Stimulated activated naive CD4-positive, alpha-beta T cell treated with Interleukin-2 at 50 U/mL for 16 hours (primary cell): ENCODE results near the gene DTHD1.

Experiments used
- DNase-seq: peaks from one replicate; lab custom pipeline; 2025; lab: John Stamatoyannopoulos, UW

Gene DTHD1

DNA sequence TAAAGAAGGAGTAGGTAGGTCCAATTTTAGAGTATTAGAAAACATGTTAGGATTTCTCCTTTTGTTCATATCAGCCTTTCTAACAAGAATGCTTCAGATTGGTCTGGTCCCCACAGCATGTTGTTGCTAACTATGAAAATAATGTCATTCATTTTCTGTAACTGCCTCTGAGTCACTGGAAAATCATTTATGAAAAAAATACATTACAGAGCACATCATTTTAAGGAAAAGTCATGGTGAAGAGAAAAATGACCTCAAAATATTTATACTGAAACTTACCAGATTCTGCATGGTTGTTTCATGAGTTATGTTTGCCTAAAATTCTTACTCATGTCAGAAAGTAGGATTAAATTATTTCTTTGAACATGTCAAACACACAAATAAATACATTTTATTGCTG lies 35.2 kb downstream of the DTHD1 start:
- no peak for DNase-seq

DNA sequence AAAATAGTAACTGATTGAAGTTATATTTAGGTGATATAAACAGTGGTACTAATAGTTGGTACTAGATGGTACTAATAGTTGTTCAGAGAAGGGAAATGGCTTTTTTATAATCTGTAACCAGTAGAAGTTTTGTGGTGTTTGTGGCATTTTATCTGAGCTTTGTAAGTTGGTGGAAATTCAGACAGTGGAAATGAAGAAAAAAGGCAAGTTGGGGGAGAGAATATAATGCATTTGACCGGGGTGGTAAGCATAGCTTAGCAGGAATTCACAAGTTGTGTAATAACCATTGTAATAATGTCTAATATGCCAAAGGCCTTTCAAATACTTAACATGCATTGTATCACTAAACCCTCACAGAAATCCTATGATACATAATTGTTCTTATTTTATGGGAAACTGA lies 36.3 kb downstream of the DTHD1 start:
- no peak for DNase-seq

DNA sequence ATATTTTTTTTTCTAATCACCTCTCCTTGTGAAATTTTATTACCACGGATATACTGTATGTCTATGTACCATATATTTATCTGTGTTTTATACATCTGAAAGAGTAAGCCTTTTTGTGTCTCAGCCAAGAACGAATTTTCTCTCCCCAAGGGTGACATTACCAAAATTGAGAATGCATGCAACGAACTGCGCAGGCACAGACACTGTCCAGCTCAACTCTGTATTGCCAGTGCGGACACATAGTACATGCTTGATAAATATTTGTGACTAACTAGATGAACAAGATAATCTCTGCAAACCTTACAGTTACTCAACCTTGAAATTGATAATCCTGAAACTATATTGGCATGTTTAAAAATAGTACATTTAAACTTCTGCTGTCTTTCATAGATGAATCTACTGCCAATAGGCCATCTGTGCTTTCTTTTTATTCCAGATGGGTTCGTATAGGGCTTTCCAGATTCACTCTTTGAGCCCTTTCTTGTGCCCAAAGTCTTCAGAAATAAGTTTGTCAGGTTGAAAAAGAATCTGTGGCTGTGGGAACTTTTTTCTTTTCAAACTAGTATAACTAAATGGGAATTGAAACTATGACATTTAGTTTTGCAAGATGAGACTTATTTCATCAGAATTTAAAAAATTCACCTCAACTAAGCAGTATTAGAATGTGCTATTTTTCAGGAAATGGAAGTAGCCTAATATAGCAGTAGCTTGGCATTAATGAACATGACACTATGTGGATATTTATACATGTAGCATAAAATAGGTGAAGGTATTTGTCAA lies 38.9 kb downstream of the DTHD1 start:
- DNase-seq = no peak

DNA sequence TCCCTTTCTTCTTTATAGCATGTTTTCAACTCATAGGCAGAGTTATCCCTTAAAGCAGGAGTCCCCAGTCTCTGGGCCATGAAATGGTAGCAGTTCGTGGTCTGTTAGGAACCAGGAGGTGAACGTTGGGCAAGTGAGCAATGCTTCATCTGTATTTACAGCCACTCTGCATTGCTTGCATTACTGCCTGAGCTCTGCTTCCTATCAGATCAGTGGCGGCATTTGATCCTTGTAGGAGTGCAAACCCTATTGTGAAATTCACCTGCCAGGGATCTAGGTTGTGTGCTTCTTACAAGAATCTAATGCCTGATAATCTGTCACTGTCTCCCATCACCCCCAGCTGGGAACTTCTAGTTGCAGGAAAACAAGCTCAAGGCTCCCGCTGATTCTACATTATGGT lies 39.8 kb downstream of the DTHD1 start:
- DNase-seq = no peak

DNA sequence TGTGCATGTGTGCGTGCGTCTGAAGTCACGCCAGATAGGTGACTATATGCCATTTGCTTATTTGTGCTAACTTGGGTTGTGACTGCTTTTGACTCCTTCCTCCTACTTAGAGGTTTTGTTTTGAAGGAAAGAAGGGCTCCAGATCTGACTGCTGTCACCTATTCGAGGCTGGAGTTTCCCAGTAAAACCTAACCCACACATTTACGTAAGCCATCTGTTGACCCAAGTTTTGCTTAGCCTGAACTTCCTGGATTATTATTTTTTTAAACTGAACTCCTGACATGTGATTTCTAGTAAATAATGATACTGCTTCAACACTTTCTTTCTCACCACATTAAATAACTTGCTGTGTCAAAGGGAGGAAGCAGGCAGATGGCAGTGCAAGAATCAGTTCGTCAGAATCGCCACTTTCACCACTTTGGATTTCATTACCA lies 41.5 kb downstream of the DTHD1 start:
- peak; percentile 51 for DNase-seq

DNA sequence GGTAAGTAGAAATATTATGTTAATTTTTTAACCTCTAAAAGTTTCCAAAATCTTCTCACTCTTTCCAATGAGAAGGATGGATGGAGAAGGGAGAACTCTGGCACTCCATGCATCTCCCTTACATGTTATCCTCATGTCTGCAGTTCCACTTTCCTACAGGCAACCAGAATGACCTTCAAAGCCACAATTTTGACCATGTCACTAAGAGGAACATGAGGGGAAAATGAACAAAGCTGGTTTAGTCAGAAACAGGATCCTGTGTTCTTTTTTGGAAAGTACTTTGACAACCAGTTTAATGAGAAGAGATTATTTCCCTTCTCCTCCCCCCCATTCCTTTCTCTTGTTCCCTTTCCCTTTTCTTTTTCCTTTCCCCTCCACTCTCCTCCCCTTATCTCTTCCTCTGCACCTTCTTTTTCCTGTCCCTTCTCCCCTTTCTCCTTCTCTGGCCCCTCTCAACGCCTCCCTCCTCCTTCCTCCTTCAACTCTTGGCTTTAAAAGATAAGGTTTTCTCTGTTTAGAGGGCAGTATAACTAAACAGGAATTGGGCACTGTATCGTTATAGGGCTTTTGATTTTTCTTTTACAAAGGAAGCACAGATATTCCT lies 42.5 kb downstream of the DTHD1 start:
- DNase-seq = no peak

DNA sequence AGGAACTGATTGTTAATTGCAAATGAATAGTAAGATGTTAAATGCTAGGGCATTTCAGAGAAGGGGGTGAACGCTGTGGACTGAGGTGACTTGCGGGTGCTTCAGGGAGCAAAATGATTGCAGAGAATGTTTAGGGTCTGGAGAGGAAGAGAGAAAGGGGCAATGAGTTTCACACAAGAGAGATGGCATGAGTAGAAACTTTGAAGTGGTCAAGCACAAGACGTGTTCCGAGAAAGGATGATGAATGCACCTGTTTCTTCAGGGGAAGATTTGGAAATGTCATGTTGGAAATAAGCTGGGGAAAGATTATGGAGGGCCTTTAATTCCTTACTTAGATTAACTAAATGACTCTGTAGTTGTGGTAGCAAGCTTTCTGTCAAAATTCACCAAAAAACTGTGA lies 43.4 kb downstream of the DTHD1 start:
- DNase-seq = no peak

DNA sequence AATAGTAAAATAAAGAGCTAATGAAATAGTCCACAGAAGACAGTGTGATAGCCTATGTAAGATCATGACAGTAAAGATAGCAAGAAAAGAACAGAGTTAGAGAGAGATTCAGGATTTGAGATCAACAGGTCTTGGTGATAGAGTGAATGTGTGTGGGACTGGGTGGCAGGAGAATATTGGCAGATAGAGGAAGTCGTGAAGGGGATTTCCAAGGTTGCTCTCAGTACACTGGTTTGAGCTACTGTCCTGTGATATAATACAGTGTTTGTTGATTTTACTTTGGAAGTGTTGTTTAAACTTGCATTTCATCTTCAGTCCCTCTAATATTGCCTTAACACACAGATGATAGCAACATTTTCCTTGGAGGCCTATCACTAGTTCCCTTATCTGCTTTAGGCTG lies 44.1 kb downstream of the DTHD1 start:
- DNase-seq = no peak

DNA sequence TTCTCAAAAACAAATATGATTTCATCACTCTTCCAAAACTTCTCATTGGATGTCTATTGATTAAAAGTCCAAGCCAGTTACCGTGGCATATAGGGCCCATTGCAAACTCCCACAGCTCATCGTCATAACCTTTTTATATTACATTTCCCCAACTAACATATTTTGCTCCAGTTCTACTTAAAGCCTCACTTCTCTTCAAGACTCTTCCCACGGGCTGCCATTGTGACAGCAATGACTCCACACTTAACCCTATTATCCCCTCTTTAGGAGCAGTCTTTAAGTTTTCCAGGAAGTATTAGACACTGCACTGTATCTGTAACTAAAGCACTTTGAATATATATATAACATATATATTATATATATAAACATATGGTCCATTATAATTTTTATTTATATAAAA lies 44.5 kb downstream of the DTHD1 start:
- DNase-seq = no peak

DNA sequence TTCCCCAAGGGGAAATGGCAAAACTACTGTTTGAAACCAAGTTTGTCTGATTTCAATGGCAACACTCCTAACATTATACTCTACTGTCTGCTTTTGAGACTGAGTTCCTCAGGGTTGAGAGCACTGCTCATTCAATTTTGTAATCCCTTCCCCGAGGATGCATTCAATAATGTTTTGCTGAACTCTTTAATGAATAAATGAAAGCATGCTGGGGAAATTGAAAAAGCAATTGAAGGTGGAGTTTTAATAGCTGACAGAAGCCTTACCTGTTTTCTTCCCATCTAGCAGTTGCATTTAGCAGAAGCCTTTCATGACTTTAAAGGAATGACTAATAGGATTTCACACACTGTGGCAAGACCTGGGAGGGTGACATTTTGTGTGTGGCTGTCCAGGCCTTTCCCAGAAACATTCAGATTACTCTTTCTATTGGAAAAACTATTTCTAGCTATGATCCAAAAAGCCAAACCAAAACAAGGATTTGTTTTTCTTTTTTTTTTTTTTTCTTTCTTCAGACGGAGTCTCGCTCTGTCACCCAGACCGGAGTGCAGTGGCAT lies 45.1 kb downstream of the DTHD1 start:
- DNase-seq = no peak

DNA sequence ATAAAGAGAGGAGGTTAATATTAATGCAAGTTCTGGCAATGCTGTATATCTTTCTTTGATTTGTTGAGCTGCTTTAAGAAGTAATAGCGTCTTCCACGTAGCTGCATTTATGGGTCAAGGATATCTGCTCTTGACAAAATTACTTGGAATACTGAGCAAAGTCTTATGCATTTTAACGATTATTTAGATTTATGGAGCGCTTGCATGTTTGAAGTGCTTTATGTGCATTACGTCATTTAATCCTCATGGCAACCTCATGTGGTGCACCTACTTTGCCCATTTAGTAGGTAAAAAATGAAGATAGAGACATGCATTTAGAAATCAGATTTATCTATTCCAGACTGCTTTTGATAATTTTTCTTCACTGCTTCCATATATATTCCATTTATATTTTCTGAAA lies 46.0 kb downstream of the DTHD1 start:
- no peak for DNase-seq

DNA sequence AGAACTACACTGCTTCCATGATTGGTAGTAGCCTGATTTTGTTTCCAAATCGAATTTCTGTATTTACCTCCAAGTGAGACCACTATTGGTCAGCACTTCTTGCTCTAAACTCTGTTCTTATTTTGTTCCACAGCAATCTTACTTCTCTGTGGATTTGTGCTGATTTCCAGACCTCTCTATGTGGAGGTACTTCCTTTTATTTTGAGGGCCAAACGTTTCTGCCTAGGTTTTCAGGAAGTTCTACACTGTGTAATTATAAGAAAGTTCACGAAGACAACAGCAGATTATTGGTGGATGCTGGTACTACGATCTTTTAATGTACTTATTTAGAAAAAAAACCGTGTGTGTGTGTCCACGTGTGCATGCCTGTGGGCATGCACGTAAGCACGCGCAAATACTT lies 46.7 kb downstream of the DTHD1 start:
- no peak for DNase-seq

DNA sequence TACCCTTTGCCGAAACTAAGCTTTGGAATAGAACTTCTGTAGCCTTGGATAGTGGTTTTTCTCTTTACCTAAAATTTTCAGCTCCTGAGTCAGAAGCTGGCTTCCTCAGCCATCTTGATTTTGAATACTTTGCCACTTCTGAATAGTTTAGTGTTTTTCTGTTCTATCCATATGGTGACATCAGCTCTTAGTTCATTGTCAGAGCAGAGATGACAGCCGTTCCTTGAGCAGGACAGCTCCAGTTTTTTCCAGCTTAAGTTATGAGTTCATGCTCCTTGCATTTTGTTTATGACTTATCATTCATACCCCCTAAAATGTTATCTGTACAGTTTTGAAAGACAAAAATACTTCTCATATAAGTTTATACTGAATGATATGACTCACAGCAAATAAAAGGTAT lies 47.8 kb downstream of the DTHD1 start:
- no peak for DNase-seq

DNA sequence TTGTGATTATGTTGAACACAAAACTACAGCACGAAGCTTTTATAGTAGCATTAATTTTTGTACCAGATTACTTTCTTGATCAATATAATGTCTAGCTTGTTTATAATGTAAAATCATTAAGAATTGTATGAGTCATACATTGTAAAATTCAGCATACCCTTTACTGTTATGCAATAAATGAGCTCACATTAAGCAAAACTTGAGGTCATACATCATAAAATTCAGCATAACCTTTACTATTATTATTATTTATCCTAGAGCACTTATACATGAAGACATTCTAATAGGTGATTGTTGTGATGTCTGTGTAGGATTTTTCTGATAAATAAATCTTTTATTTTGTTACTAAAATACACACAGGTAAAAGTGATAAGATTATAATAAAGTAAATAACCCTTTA lies 49.4 kb downstream of the DTHD1 start:
- no peak for DNase-seq

DNA sequence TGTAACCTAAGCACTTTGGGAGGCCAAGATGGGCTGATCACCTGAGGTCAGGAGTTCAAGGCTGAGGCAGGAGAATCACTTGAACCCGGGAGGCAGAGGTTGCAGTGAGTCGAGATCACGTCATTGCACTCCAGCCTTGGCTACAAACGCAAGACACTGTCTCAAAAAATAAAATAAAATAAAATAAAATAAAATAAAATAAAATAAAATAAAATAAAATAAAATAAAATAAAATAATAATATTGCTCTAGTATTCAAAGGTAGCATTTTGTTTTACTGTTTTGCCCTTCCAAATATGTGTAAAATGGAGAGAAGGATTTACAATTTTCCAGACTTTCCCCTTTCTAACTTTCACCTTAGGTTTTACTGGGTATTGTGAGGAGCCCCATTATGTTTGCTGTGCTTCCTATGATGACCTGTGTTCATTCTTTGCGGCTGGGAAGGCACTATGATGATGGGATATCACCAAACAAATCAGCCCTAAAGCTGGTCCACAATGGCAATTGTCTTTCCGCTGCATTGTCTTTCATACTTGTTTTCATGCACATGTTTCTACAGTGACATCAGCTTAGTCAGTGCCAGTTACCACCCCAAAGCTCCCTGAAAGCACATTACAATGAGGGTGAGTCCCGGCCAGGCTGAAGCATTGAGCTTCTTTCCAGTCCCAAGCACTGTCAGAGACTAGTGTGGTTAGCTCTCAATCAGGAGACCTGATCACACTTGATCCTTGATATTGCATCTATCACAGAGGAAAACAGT lies 50.8 kb downstream of the DTHD1 start:
- no peak for DNase-seq

DNA sequence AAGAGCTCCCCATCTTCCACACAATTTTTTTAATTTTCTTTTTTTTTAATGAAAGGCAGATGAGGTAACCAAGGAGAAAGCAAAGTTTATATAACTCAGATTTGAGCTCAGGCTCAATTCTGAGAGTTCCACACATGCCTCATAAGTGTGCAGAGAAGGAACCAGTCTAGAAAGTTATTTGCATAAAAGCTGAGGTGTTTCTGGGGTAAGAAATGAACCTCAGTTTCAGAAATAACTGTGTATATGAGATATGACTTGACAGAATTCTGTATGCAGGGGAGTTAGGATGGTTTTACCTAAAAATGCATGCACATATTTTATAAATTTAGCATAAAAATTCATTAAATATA lies 51.3 kb downstream of the DTHD1 start:
- no peak for DNase-seq

DNA sequence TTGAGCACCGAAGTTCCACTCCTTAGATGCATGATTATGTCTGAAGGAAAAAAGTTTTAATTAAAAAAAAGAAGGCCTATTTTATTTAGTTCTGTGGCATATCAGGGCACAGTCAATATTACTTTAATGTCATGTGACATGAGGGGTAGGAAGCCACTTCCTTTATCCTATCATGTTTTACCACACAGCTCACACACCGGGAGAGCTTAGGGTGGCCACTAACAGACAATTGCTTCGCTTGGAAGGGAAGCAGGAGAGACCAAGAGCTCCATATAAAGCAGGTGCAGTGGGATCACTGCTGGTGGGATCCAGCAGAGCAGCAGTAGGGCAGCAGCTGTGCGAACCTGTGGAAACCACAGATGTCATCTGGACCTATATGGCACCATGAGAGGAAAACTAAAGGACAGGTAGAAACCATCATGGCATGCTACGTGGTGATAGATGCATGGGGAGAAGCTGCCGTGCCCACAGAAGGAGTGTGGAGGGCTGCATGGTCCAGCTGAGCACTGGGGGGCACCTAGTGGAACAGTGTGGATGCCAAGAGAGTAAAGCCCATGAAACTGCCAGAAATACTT lies 52.0 kb downstream of the DTHD1 start:
- no peak for DNase-seq

DNA sequence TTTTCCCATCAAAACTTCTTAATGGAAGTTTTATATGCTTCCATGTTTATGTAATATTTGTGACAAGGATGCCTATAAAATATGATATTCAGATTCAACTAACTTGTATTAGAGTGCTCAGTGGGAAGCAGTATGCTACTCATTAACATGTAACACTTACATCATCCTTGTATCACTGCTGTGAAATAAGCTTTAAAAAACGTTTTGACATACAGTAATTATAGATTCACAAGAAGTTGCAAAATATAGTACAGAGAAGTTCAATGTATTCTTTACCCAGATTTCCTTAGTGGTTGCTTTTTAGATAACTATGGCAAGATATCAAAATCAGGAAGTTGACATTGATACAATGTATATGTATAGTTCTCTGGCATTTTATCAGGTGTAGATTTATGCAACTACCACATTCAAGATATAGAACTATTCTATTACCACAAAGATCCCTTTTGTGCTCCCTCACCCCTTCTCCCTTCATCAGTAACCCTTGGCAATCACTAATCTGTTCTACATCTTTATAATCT lies 56.3 kb downstream of the DTHD1 start:
- no peak for DNase-seq

DNA sequence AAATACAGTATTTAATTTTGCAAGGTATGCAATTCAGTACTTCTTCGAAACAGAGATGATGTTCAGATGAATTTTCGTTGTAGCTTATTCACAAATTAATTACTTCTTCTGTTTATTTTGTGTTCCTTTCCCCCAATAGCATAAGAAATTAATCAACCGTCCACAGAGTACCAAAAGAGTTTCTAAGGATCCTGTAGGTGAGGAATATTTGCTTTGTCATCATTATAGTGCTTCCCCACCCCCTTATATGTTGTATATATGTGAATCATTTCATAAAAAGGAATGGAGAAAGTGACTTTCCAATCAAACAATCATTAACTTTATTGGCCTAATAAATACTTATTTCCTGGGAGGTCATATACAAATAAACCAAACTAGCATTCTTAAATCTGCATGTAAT lies 57.6 kb downstream of the DTHD1 start:
- DNase-seq = no peak

DNA sequence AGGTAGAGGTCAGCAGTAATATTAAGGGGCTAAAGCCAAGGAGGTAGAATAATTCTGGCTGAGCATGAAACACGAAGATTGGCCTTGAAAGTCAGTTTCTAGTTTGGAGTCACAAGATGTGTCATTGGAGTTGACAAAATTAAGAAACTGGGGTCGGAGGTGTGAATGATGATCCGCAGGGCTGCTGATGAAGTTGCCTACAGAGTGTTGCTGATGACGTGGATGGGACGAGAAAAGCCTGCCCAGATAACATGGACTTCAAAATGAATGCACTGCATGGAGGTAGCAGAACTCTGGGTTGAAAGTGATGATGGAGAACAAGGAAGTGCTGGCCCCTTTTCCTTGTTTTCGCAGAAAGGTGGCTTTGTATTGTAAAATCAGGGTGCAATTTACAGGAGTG lies 60.5 kb downstream of the DTHD1 start:
- no peak for DNase-seq

DNA sequence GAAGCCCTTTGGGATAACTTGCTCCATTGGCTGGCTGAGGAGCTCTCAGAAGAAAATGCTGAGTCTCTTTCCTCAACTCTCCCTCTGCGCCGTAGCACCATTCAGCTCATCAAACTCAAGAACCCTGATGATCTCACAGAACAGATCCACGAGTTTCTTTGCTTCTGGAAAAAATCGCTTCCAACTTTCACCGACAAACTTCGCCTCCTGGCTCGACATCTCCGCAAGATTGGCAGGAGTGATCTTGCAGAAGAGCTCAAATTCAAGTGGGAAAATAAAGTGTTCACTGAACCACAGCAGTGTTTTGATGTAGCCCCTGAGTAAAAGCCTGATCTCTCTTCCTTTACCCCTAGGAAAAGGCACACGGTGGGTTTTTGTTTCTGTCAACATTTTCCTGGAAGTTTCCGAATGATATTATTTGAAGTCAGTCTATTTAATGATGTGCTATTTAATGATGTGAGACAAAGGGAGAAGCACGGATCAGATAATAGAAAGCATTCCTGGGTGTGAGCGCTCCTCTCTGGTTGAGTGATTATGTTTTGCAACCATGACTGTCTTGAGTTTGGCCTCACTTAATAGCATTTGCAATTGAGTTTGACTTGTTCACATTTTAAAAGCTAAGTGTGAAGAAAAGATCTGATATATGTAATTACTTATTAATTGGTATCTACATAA lies 62.2 kb downstream of the DTHD1 start:
- DNase-seq = no peak

DNA sequence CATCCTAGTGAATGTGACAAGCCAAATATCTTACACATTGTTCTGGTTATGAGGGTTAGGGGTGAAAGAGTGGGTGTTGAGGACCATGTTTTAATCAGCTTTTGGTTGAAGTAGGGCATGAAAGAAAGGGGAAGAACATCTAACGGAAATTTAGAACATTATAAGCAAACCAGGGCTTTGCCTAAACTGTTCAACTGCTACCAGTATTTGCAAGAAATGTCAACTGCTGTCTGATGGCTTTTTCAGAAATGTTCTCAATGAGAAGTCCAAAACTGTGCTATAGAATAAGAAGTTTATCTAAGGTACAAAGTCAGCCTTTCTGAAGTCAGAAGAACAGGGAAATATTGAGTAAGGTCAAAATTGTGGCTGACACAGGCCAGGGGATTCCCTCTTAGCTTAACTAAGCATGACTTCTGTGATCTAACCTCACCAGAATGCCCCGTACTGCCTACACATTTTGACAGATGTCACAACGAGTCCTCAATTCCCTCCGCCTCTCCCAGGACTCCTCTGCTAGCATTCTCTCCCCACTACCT lies 67.1 kb downstream of the DTHD1 start:
- peak; percentile 16 for DNase-seq
